Activated CD4-positive, alpha-beta T cell treated with anti-CD3 and anti-CD28 coated beads for 24 hours (primary cell): ENCODE data around the gene POC1A.

Experiments used
- DNase-seq, 2 donors: peaks; one replicate each; pipeline ENCODE4 v3.0.0-alpha.2; 2020; ENCODE audit warnings: low read depth in 2 of 2

The POC1A gene

DNA sequence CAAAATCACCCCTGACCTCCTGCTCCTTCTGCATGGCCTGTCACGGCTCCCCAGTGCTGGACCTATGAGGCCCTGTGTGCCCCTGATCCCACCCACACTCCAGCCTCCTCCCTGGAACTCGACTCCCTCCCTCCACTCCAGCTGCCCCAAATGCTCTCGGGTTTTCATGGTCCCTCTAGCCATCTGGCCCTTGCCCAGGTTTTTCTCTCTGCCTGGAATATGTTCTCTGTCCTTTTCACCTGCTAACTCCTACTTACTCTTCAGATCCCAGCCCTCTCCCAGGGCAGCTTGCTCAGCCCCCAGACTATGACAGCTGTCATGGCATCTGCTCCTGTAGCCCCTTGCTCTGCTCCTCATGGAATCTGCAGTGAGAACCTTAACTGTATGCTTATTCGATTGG, 128.2 kb downstream of the POC1A start:
- DNase-seq = no peak

DNA sequence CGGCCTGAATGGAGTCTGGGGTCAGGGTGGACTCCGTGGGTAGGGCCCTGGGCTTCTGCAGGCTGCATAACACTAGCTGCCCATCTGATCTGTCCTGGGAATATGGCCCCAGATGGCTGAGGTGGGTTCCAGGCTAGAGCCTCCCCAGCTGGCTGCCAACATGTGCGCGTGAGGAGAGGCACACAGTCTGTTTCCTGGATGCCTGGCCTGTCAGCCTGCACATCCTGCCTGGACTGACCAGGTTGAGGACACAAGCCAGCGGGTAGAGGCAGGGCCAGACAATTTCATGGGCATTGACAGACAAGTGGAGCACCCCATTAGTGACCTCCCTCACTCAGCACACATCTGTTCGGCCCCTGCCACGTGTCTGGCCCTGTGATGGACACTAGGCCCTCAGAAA, 128.8 kb downstream of the POC1A start:
- DNase-seq = no peak
